HG02763 (cell line): ENCODE data around the gene SNRK.
A peak's percentile ranks its signal among the peaks of the same experiment; 100 is the strongest.

Source experiments
- ATAC-seq: cut with Tn5 transposase; IDR thresholded peaks from one replicate; pipeline ENCODE4 v1.9.1; 2021; ENCODE audit warnings: mild to moderate bottlenecking, moderate library complexity; ENCODE audit not compliant: unreplicated experiment

Gene SNRK

DNA sequence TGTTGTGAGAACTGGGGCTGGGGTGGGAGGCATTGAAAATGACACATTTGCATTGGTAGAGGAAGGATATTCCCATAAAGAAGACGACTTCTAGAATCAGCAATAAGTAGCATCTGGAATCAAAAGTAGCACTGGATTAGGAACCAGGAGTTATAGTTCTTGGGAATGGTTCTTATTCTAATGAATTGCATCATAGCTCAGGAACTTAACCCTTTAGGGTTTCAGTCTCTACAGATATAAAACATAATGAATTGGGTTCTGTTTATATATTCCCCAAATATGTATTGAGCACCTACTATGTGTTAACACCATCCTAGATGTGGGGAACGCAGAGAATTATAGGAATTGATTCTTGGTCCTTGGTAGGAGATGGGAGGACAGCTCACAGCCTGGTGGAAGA lies 16.3 kb upstream of the SNRK start:
- no peak for ATAC-seq

DNA sequence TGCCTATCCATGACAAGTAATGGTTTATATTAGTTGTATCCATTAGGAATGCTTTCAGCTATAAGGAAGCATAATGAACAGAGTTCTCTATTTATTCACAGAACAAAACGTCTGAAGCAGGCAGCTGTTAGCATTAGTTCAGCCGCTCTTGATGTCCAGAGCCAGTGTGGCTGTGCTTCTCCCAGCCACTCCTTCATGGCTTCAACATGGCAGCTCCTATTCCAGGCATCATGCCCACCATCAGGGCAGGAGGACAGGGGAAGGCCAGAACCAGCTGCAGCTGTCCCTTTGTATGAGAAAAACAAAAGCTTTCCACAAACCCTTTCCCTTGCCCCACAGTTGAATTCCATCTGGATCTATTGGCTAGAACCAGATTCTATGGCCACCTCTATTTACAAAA lies 12.9 kb upstream of the SNRK start:
- no peak for ATAC-seq

DNA sequence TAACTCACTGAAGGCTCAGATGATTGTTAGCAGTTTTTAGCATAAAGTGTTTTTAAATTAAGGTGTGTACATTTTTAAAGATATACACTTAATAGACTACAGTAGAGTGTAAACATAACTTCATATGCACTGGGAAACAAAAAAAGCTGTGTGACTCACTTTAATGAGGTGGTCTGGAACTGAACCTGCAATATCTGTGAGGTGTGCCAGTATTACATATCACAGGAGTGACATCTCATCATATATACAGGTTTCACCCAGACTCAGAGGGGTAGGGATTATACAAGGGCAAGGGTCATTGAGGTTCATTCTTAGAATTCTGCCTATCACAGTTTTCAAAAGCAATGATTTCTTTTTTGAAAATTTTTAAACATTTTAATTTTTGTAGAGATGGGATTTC lies 7.3 kb upstream of the SNRK start:
- no peak for ATAC-seq

DNA sequence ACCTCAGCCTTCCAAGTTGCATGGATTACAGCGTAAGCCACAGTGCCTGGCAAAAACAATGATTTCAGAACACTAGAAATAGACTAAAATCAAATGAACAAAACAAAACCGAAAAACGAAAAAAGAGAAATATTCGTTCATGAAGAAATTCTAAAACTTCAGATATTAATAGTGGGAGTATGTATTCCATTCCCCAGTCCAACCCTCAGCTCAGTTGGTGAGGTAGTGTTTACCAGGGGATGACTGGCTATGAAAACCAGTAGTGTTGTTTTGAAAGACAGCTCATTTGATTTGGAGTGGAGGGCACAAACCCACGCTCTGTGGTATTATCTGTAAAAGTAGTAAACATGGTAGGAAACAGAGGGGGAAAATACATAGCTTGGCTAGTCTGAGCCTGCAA lies 6.8 kb upstream of the SNRK start:
- no peak for ATAC-seq

DNA sequence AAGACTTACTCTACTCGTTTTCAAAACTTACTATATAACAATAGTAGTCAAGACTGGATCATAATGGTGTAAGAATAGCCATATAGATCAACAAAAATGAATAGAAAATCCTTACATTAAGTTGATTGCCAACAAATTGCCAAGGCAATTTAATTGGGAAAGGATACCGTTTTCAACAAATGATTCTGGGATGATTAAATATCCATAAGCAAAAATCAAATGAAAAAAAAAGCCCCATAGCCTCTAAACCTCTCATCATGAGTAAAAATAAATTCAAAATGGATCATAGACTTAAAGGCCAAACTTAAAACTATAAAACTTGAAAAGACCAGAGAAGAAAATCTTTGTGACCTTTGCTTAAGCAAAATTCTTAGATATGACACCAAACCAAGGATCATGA lies 5.3 kb upstream of the SNRK start:
- ATAC-seq, result no peak

DNA sequence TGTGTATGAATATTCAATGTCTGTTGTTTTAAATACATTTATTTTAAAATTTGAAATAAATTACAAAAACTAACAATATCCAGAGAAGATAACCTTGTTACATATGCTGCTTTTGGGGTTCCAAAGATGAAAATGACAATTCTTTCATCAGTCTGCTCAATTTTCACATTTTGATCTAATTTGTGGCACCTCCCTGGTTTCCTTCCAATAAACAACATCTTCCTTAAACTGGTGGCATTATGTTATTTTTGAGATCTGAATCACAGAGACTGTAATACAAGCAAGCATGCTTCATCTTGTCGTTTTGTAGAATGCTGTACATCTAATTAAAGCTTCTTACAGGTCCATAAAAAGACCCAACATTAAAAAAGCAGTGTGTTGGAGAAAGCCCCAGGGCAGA lies 2.2 kb upstream of the SNRK start:
- ATAC-seq, result no peak

DNA sequence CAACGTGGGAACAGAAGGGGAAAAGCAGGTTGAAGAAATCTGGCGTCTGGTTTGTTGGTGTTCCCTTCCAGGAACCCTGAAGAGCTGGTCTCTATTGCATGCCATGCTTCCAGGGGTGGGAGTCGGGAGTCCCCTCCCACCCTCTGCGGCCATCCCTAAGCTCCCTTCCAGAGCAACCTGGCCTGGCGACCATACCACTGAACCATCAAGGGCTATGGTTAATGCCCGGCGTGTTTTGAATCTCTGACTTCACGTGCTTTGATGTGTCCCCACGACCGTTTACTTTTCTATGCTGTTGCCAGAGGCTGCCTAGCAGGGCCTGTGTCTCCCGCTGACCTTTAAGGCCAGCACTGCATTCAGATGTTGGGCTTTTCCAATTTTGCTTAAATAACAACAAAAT lies 696 bp upstream of the SNRK start:
- ATAC-seq, result no peak

DNA sequence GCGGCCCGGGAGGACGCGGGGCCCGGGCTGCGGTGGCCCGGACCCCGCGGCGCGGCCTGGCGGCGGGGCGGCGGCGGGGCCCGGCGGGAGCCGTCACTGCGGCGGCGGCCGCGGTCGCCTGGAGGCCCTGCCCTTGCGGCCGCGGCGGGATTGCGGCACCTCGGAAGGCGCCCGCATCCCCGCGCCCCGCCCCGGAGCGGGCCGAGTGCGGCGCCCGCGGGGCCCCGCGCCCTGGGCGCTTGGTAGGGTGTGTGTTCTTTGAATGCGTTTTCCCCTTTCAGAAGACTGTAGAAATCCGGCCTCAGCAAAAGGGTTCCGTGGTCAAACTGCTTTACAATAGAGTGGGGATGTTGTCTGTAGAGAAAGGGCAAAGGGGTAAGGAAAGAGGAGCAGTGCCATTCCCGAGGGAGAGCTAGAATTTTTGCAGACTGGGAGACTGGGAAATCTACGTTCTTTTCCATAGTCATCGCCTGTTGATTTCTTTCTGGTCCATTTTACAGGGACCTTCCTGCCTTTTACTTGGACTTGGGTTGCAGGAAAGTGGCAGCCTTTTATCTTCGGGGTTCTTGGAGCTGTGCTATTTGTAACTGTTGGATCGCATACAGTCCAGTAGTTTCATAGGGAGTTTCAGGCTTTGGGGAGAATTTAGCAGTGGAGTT lies 630 bp downstream of the SNRK start:
- ATAC-seq, result peak; percentile 34

DNA sequence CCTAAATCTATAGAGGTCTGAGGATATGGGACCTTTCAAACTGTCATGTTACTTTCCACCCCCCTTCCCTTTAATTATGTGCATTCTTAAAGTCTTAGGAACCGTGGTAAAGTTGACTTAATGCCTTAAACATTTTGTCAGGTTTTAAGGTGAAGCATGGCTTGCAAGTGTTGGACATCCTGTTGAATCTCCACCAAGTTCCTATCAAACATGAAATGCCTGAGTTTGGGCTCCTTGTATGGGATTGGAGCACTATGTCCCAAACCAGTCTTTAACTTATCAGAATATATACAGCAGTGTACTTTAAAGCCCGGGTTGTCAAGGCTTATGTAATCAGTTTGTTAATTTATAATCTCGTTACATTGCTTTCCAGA lies 1.1 kb downstream of the SNRK start:
- no peak for ATAC-seq

DNA sequence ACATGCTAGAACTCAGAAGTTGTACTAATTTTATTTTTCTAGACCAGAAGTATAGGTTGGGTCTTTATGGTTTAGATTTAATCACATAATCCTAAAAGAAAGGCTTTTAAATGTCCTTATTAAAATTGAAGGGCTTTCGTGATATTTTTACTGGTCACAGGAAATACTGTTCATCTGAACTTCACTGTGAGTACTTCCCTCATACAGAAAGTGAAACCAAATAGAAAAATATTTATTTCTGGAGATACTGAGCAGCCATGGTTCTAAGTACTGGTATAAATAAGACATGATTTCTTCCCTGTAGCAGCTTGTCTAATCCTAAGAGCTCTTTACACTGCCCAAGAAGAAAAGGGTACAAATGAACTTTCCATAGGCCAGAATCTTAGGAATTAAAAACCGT lies 2.0 kb downstream of the SNRK start:
- ATAC-seq, result no peak

DNA sequence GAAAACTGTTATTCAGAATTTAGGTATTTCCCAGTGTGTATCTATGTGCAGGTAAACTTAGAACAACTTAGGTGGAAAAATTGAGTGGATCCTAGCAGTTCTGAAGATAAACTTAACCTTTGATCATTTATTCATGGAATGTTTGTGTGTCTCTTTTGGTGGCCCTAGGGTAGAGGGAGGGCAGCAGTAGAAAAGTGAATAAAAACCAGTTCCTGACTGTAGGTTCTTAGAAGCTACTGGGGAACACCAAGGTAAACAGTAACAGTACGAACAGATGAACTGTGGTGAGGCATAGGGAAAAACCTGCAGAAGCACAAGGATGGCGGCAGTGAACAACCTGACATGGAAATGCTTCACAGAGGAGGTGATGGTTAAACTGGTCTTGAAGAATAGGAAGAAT lies 2.5 kb downstream of the SNRK start:
- no peak for ATAC-seq

DNA sequence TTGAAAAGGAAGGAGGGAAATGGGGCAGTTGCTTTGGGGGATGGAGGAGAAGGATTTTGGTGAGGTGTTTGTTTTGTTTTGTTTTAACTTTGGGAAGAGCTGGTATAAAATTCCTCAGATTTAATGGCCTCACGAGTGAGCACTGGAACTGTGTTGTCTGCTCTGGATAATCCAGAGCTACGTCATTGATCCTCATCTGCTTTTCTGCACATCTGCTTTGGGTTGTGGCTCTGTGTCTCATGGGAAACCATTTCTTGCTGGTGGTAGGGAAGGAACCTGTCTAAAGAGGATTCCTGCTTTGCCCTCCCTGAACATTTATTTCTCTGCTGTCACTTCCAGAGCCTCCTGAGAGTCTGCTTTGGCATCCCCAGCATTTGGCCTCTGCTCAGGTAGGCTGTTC lies 3.1 kb downstream of the SNRK start:
- no peak for ATAC-seq

DNA sequence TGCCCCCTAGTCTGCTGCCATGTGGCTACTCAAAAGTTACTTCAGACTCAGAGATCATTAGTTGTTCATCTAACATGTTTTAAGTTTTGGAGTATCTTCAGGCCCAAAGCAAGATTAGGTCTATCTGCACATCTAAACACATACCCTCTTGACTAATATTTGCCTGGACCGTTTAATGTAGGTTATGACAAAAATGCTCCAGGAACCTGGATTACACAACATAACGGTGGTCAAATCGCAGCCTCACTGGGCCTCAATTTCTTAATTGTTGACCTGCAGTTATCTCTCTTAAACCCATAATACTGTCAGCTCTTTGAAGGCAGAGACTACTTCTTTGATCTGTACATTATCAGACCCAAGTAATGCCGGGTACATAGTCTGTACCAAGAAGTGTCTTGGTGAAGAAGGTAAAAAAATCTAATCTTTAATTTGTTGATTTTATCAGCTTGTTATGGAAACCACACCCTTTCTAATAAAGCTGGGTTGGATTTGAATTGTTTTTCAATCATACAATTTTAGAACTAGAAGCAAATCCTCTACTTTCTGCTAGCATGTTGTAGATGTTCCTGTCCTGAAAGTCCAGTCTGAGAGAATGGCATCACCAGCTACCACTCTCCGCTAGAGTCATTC lies 3.6 kb downstream of the SNRK start:
- ATAC-seq, result no peak

DNA sequence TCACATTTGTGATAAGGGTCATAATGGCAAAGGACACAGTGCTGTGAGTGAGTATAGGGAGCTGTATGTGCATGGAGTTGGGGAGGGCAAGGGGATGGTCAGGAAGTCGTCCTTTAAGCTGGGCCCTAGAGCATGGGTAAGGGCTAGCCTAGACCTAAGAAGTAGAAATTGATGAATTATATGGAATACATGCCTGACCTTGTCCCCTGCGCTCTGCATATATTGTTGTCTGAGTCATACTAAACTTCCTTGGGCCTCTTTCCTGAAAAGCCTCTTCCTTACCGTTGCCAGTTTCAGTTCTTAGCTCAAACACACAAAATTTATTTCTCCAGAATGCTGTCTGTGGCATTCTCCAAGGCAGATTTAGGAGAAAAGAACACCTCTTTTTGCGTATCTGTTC lies 4.6 kb downstream of the SNRK start:
- ATAC-seq, result no peak

DNA sequence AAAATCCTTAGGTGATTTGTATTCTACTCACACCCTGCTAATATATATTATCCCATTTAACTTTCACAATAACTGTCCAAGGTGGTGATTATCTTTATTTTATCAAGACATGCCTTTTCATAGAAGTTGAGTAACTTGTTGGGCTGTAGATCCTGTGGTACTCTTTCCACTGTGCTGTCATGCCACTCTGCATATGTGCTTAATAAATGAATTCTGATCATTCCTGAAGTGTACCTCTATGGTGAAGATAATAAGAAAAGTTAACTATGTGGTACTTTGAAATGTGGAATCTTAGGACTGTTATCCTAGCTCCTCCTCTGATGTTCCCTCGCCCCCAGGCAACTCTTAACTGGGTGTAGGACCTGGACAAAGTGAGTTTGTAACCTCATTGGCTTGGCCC lies 5.2 kb downstream of the SNRK start:
- no peak for ATAC-seq

DNA sequence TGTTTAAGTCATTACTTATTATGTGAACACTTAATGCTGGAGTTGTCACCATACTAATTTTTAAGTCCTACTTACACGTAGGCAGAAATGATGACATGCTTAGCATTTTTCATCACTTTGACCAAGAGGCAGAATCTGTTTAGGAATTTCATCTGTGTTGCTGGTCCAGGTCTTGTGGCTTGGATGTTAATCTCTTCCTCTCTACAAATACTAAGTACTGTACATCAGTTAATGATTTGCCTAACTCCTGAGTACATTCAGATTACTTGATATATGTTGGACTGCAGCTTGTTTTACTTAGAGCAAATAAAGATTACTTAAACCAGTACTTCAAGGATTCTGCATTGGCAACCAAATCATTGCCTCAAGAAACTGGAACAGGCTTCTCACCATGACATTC lies 8.6 kb downstream of the SNRK start:
- ATAC-seq, result no peak

DNA sequence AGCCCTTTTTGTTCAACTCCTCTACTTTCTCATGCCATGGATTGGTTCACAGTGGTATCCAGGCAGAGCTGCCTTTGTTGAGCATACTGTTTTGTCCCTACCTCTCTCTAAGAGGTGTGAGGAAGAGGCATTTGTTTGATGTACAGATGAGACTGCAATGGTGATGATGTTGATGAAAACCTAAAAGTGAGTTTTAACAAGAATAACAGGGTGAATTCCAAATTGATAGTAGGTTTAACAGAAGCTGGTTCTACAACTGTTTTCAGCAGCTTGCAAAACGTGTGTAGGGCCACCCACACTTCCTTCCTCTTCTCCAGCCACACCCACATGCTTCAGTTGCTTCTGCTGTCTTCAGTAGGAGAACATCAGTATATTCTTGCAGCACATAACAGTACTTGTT lies 10.2 kb downstream of the SNRK start:
- ATAC-seq, result no peak

DNA sequence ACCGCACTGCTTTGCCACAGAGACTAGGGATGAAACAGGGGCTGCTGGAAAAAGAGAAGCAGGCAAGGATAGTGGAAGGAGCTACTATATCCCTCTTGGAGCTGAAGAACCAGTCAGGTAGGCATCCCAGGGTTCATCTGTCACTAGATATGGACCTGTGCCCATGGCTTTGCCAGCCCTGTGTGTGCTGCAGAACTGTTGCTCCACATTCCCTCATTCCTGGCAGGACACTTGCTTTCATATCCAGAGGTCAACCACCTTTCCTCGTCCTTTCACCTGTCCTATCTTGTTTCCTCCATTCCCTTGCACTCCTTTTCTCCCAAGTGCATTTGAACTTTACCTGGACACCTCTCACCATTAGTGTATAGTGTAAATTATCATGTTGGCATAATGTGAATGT lies 12.0 kb downstream of the SNRK start:
- ATAC-seq, result no peak

DNA sequence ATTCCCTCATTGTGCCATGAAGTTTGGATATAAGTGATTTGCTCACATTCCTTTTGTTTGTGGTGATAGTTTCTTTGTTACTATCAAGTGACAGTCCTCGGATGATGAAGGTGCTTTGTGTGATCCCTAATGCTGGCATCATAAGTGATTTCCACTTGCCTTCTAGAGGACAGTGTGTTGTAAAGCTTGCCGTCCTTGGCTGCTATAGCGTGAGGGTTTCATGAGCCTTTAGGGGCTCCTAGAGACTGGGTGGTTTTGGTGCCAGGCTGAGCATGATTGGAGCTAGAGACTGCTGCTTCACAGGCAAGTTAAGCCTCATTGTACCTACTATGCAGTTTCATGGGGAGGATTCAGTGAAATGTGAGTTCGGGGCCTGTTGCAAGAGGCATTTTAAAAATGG lies 12.4 kb downstream of the SNRK start:
- no peak for ATAC-seq

DNA sequence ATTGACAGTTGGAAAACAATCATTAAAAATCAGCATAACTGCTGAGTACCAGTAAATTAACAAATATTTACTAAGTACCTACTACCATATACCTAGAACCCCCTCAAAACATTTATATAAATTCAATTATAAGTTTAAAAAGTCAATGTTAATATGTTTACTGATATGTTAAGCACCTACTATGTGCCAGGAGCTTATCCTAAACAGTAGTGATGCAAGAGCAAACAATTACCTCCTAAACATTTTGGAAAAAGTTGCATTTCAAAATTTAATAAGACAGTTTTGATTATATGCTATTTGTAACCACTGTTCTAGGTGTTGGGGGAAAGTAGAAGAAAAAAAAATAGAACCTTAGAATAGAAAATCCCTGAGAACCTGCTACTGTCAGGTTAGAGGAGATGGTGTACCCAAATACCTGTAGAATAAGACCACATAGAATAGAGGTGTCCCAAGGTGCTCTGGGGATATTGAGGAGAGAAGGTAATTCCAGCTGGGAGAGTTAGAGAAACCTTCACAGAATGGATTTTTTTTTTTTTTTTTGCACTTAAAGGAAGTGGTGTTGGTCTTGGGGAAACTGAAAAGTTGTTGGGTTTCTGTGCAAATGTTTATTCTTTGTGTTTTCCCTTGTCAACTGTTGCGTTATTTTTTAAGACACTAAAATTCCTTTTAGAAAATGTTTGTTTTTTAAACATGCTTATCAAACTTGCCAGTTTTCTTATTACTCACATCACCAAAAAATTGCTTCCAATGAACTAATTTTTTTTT lies 16.0 kb downstream of the SNRK start:
- no peak for ATAC-seq

DNA sequence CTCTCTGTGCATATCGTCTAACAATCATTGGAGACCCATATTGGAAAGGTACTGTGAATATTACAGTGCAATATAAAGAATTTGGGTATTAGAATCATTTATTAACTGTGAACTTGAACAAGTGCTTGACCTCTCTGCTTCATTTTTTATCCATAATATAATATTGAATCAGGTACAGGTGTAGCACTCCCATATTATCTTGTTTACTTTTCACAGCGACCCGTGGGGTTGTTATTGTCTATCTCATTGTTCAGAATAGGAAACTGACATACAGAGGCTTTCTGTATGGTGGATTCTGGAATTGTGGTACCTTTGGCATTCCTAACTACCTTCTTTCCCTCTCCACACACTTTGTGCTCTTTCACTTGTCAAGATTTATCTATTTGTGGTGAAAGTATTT lies 17.8 kb downstream of the SNRK start:
- no peak for ATAC-seq

DNA sequence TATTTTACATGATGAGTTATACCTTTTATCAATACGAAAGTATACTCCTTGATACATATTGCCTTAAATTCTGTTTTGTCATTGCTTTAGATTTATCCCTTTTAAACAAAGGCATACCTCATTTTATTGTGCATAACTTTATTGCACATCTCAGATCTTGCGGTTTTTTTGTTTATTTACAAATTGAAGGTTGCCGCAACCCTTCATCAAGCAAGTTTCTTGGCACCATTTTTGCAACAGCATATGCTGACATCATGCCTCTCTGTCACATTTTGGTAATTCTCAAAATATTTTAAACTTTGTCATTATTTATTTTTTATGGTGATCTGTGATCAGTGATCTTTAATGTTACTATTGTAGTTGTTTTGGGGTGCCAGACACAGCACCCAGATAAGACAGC lies 20.9 kb downstream of the SNRK start:
- ATAC-seq, result no peak

DNA sequence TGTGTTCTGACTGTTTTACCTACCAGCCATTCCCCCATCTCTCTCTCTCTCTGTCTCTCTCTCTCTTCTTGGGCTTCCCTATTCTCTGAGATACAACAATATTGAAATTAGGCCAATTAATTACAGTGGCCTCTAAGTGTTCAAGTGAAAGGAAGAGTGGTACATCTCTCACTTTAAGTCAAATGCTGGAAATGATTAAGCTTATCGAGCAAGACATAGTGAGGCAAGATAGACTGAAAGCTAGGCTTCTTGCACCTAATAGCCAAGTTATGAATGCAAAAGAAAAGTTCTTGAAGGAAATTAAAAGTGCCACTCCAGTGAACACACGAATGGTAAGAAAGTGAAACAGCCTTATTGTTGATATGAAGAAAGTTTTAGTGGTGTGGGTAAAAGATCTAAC lies 21.3 kb downstream of the SNRK start:
- ATAC-seq, result no peak
